Endothelial cell (in vitro differentiated cells): ENCODE measurements around the gene POLR3GL. TPM values are rescaled to one million over a fixed set of nuclear protein-coding genes. Genes with fewer than 3 reads are reported as not detected.

Experiments used
- DNase-seq: peaks from one replicate; pipeline ENCODE4 v3.0.0; 2021; ENCODE audit warnings: low spot score
- H3K27ac Mint-ChIP-seq: one replicate; pipeline ENCODE4 v1.8.0; 2021; ENCODE audit warnings: mixed read lengths, inconsistent platforms; ENCODE audit not compliant: unreplicated experiment
- H3K27me3 Mint-ChIP-seq: one replicate; pipeline ENCODE4 v1.8.0; 2021; ENCODE audit warnings: mild to moderate bottlenecking, moderate library complexity, mixed read lengths, inconsistent platforms; ENCODE audit not compliant: unreplicated experiment
- H3K36me3 Mint-ChIP-seq: one replicate; pipeline ENCODE4 v1.8.0; 2021; ENCODE audit warnings: mild to moderate bottlenecking, low read depth, mixed read lengths, inconsistent platforms; ENCODE audit not compliant: unreplicated experiment
- H3K4me1 Mint-ChIP-seq: one replicate; pipeline ENCODE4 v1.8.0; 2021; ENCODE audit warnings: mild to moderate bottlenecking, mixed read lengths, inconsistent platforms; ENCODE audit not compliant: unreplicated experiment
- H3K4me3 Mint-ChIP-seq: one replicate; pipeline ENCODE4 v1.8.0; 2021; ENCODE audit warnings: mild to moderate bottlenecking, mixed read lengths, inconsistent platforms; ENCODE audit not compliant: unreplicated experiment
- H3K9me3 Mint-ChIP-seq: one replicate; pipeline ENCODE4 v1.8.0; 2021; ENCODE audit warnings: mixed read lengths, inconsistent platforms; ENCODE audit not compliant: unreplicated experiment
- CTCF ChIP-seq: fragments of 200-600 bp; sonication (generic); IDR thresholded peaks from one replicate; pipeline ENCODE4 v1.5.0; 2021; ENCODE audit warnings: antibody characterized with exemption; ENCODE audit not compliant: unreplicated experiment
- total RNA-seq: library from RNA; stranded (reverse); fragmentation: NEBNext Ultra II Directional; extraction: Animal tissue kit (Norgen Biotek cat#: 25700); gene quantifications from one replicate; pipeline ENCODE4 v1.2.1, GENCODE V29; 2021; ENCODE audit not compliant: unreplicated experiment

Gene POLR3GL
- total RNA-seq, 1 donor from 2014 or later = 12.4 TPM

GRCh38 chr1:145959957-145960467 is 4.5 kb upstream of the POLR3GL start:
- DNase-seq = no peak
- H3K9me3 Mint-ChIP-seq = no peaks in the 10 kb centered on the region
- H3K27ac Mint-ChIP-seq = no peak overlapping the region
- peaks cover 31% of the 10 kb centered on the region for H3K27me3 Mint-ChIP-seq
- peaks cover 65% of the 10 kb centered on the region for H3K4me1 Mint-ChIP-seq
- no peak for TF ChIP-seq CTCF
- peak overlapping the region; percentile 70 for H3K4me3 Mint-ChIP-seq
- H3K36me3 Mint-ChIP-seq = peaks cover 4% of the 10 kb centered on the region

- Mint-ChIP-seq H3K4me1 (peaks cover 60% of the 10 kb centered on the region), H3K36me3 (peaks cover 4% of the 10 kb centered on the region), H3K27me3 (peaks cover 29% of the 10 kb centered on the region), H3K9me3 (no peaks in the 10 kb centered on the region), H3K4me3 (peak overlapping the region; percentile 93), H3K27ac (no peak overlapping the region)
- no peak for TF ChIP-seq CTCF
- peak; percentile 75 for DNase-seq
Observed at GRCh38 chr1:145960468-145961108, 3.9 kb upstream of the POLR3GL start.

- peaks cover 4% of the 10 kb centered on the region for H3K36me3 Mint-ChIP-seq
- peaks cover 55% of the 10 kb centered on the region for H3K4me1 Mint-ChIP-seq
- peak overlapping the region; percentile 93 for H3K4me3 Mint-ChIP-seq
- peaks cover 29% of the 10 kb centered on the region for H3K27me3 Mint-ChIP-seq
- TF ChIP-seq CTCF = no peak
- no peak overlapping the region for H3K27ac Mint-ChIP-seq
- no peaks in the 10 kb centered on the region for H3K9me3 Mint-ChIP-seq
- DNase-seq = no peak
Observed at GRCh38 chr1:145961109-145961424, 3.4 kb upstream of the POLR3GL start.

GRCh38 chr1:145961425-145962156 is 2.9 kb upstream of the POLR3GL start:
- no peak for DNase-seq
- no peak overlapping the region for H3K27ac Mint-ChIP-seq

More at GRCh38 chr1:145961425-145962156, 2.9 kb upstream of the POLR3GL start:
- Mint-ChIP-seq H3K36me3 (peaks cover 4% of the 10 kb centered on the region), H3K9me3 (no peaks in the 10 kb centered on the region), H3K27me3 (peaks cover 29% of the 10 kb centered on the region), H3K4me1 (peaks cover 51% of the 10 kb centered on the region), H3K4me3 (peak overlapping the region; percentile 93)
- no peak for TF ChIP-seq CTCF
